Measurements from ENCODE around the gene ARIH2. TPM values are rescaled to one million over a fixed set of nuclear protein-coding genes. Genes with fewer than 3 reads are reported as not detected.

ARIH2 gene
- total RNA-seq, 1 donor from 2014 or later = 87.2 TPM

DNA sequence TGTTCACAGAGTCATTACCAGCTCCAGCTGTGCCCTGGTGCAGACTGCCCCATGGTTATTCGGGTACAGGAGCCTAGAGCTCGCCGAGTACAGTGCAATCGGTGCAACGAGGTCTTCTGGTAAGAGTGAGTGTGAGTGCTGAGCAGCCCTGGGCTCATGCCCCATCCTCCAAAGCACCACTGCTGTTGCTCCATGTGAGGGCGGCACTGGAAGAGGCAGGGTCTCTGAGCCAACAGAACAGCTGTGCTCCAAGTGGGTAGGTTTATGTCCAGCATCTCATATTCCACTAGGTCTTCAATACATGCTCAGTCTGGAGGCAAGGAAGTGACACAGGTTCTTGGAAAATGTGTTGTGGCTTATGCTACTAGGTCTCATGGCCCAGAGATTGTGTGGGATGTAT lies 51.9 kb downstream of the ARIH2 start:
- peak; percentile 46 for DNase-seq (ENCODE audit: low read depth)

- no peak for DNase-seq (ENCODE audit: low read depth)
Measured at GRCh38 chr3:48974076-48974864, 55.6 kb downstream of the ARIH2 start.

DNA sequence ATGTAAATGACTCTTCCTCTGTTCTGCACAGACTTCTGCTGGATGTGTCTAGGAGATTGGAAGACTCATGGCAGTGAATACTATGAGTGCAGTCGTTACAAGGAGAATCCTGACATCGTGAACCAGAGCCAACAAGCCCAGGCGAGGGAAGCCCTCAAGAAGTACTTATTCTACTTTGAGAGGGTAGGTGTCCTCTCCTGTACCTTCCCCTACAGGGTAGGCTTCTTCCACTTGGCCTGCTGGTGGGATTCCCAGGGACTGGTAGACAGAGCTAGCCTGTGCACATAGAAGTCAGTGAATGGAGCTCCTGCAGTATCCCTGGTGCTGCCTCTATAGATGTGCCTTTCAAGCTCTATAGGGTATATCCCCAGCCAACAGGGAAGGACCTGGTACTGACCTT lies 60.8 kb downstream of the ARIH2 start:
- no peak for DNase-seq (ENCODE audit: low read depth)

DNA sequence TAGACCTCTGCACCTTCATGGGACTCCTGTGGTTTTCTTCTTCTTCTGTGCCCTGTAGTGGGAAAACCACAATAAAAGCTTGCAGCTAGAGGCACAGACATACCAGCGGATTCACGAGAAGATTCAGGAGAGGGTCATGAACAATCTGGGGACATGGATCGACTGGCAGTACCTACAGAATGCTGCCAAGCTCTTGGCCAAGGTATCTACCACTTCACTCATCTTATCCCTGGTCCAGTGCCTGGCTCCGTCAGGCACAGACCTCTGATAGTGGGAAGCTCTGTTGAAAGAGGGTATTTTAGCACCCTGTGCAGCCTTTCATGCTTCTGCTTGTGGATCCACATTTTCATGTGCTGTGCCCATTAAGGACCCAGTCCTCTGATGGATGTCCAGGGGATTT lies 61.7 kb downstream of the ARIH2 start:
- no peak for DNase-seq (ENCODE audit: low read depth)

DNA sequence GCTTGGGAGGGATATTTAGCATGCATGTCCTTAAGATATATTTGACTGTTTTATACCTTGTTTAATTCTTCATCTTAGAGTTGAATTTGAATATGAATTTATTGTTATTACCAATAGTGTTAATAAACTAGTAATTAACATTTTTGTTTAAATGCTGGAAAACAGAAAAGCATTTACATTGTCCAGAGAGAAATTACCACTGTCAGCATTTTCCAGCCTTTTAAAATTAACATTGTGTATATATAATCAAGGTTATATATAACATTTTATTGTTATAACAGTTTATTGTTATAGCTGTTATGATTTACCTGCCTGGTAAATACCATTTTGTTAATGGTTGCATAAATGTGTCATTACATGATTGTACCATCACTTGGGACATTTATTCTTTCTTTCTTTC lies 63.4 kb downstream of the ARIH2 start:
- no peak for DNase-seq (ENCODE audit: low read depth)

DNA sequence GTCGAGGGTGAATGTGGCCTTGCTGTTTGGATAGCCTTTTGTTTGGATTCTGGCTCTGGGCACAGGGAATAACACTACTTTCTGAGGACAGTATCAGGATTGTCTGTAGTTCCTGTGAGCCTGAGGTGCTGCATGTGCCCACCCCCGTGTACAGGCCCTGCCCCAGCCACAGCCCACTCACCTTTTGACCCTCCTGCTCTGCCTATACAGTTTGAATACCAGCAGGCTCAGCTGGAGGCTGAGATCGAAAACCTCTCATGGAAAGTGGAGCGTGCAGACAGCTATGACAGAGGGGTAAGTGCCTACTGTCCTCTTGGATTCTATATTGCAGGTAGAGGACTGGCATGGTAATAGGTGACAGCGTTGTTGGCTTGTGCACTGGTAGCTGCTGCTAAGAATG lies 64.0 kb downstream of the ARIH2 start:
- no peak for DNase-seq (ENCODE audit: low read depth)

DNA sequence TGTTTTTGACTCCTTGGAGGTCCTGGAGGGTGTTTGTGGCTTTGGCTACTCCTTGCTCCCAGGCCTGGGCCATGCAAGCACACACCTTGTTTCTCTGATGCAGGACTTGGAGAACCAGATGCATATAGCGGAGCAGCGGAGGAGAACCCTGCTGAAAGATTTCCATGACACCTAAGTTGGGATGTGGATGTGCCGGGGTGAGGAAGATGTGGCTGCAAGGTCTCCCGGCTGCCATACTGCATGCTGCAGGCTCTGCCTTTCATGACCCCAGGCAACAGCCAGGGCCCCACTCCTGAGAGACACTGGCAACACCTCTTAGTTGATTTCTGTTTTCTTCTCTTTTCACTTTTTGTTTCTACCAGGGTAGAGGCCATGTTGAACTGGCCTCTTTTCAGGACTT lies 64.5 kb downstream of the ARIH2 start:
- DNase-seq (ENCODE audit: low read depth) = no peak

- DNase-seq (ENCODE audit: low read depth) = no peak
Measured at GRCh38 chr3:48984663-48985062, 66.0 kb downstream of the ARIH2 start.

DNA sequence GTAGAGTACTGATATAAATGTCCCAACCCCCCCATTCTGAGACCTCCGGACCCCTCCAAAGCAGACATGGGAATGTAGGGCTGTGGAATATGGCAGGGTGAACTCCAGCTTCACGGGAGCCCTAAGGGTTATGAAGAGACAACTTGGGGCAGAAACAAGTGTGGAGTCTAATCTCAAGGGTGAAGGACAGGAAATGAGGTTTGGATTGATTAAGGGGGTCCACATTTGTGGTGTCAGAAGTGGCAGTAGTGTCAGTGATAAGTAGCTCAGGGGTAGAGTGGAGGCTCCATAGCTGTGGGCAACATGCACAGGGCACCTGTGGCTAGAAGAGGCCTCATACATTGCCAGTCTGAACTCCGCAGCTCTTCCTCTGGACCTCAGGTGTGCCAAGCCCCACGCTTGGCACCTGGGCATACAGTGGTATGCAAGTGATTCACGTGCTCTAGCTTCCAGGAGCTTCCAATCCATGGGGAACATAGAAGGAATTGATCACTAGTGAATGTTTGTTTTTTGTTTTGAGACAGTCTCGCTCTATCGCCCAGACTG lies 67.3 kb downstream of the ARIH2 start:
- no peak for DNase-seq (ENCODE audit: low read depth)

DNA sequence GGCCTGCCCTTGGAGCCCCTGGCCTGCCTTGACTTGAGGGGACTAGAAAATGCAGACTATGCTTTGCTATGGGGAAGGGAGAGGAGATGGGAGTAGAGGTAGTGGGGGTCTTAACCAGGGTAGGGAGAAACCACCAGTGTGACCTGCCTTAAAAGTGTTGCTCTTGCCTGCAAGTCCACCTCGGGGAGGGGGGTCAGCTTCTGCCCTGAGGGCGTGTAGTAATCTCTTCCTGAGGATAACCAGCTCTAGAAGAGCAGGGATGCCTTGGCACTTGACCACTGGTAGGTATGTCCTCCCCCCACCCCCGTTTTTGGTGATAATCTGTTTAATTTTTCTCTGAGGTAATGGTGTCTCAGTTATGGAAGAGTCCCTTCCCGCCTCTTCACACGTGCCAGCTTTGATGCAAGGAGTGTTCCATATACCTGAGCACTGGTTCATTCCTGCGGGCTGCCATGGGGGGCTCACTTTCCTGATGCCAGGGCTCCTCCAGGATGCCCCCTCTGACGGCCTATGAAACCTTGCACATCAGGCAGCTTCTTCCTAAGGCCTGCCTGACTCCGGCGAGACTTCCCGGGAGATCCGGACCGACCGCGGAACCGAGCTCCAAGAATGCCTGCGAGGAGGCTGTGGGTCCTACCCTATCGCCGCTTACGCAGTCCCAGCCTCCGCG lies 70.6 kb downstream of the ARIH2 start:
- no peak for DNase-seq (ENCODE audit: low read depth)

DNA sequence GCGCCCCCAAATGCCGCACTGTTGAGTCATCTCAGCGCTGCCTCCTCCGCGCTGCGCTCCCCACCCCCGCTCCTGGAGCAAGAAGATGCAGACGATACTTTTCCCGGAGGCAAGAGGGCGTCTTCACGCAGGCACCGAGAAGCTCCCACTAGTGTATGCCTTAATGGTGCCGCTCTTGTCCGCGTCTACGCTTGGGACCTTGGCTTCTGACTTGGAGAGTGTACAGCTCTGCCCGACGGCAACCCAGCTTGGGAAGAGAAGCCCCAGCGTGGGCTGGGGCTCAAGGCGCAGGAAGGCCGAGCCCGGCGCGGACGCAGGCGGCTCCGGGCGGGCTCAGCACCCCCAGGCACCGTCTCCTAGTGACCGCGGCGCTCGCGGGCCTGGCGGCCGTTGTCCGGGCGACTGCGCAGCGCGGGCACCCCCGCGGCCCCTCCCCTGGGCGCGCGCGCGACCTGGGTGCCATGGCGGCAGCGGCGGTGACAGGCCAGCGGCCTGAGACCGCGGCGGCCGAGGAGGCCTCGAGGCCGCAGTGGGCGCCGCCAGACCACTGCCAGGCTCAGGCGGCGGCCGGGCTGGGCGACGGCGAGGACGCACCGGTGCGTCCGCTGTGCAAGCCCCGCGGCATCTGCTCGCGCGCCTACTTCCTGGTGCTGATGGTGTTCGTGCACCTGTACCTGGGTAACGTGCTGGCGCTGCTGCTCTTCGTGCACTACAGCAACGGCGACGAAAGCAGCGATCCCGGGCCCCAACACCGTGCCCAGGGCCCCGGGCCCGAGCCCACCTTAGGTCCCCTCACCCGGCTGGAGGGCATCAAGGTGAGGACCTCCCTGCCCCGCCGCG lies 71.4 kb downstream of the ARIH2 start, which contains the start of gene P4HTM:
P4HTM (plus strand) TSS at position 446 of the 840 bp plus-strand sequence; CDS start at position 462, 16 bp downstream.
- DNase-seq (ENCODE audit: low read depth) = peak; percentile 92

GRCh38 chr3:48990636-48991469 lies 72.2 kb downstream of the ARIH2 start:
- DNase-seq (ENCODE audit: low read depth) = peak; percentile 53

DNA sequence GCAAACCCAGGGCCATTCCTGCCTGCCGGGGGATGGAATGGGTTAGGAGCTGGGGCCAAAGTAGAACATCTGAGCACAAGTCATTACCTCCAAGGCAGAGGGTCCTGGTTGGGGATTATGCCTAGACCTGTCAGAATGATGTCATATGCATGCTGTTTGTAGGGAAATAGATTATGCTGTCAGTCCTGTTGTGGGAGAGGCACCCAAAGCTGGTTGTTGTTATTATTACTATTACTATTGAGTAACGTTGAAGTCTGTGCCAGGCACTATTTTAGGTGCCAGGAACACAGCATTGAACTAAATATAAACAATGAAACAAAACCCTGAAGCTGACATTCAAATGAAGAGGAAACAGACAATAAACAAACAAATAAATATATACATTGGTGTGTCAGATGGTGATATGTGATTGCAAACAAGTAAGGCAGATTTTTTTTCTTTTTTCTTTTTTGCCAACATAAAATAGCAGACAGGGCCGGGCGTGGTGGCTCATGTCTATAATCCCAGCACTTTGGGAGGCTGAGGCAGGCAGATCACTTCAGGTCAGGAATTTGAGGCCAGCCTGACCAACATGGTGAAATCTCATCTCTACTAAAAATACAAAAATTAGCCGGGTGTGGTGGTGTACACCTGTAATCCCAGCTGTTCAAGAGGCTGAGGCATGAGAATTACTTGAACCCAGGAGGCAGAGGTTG lies 73.4 kb downstream of the ARIH2 start:
- DNase-seq (ENCODE audit: low read depth) = no peak

DNA sequence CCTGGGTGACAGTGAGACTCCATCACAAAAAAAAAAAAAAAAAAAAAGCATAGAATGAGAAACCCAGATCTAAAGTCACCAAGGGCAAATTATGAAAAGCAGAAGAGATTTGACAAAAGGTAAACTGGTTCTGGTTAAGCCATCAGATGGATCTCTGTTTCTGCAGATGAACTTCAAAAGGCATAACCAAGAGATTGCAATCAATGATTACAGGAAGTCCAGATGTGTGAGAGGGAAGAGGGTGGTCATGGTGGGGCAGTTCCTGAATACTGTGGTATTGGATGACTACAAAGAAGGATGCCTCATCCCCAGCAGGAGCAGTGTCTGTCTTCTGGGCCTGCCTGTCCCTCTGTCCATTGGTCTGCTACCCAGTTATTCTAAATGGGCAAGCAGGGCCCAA lies 75.2 kb downstream of the ARIH2 start:
- no peak for DNase-seq (ENCODE audit: low read depth)

DNA sequence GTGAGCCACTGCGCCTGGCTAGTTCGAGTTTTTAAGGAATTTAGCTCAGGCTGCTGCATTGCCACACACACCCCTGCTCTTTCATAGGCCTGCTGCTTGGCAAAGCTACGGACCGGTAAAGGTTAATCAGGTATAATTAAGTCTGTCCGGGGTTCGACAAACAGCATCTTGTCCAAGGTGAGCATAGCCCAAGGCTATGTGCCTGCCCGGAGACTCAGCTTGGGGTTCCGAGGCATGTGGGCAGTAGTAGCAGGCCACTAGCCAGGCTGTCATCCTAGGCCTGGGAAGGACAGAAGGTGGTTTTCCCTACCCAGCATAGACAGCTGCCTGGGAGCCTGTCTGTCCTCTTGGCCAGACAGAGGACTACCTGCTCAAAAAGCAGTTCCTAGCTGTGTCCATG lies 78.0 kb downstream of the ARIH2 start:
- DNase-seq (ENCODE audit: low read depth) = no peak

DNA sequence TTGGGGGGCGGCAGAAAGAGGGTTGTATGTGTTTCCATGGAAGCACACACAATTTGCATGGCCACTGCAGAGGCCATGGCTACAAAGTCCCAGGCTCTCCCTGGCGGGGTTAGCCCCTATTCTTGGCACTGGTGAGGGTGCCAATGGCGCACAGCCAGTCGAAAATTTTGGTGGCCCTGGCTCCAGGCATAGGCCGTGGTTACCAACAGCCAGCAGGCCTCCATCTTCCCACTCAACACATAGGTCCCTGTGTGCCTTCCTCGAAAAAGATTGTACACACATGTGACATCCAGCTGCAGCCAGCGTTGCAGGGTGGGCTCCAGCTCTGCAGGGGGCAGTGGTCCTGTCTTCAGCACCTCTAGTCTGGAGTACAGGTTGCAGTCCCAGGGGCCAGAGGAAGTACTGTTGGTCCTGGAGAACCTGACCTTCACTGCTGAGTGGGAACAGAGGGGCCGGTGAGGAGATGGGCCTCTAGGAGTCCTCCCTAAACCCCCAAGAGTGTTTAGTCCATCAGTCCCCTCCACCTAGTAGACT lies 78.5 kb downstream of the ARIH2 start:
- DNase-seq (ENCODE audit: low read depth) = no peak

GRCh38 chr3:48997714-48998637 lies 79.3 kb downstream of the ARIH2 start:
- DNase-seq (ENCODE audit: low read depth) = no peak

DNA sequence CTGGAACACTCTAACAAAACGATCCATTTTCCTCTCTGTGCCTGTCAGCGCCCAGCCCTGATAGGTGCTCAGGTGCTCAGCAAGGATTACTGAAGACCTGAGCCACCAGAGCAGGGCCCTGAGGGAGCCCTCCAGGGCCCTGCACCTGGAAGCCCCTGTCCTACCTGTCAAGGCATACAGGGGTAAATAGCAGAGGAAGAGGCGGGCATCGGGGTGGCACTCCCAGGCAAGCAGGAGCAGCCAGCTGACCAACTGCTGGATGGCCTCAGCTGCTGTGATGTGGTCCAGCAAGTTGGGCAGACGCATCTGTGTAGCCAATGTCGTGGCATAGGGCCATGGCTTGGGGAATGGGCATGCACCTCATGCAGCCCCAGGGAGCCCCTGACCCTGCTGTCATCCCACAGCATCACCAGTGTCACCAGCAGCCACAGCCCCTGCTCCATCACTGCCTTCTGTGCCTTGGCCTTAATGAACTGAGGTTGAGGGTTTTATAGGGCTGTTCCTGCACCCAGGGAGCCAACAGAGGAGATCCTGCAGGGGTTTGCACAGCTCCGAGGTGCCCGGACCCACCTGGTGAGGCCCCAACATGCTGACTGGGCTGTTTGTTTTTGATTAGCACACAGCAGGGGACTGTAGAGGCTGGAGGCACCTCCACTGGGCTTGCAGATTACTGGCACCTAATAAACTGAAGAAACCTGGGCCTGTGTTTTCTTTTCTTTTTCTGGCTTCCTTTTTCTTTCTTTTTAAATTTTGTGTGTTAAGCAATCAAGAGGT lies 80.6 kb downstream of the ARIH2 start:
- DNase-seq (ENCODE audit: low read depth) = no peak

All from myocyte (in vitro differentiated cells).